OCI-LY1 (cell line): Measurements from ENCODE around the gene HOXC10.

Source experiments
- EZH2 ChIP-seq: fragments of 200-600 bp; sonication (generic), shearing (Covaris generic); IDR thresholded peaks from 2 replicates; pipeline ENCODE4 v1.8.0; 2017; ENCODE audit warnings: borderline replicate concordance, mixed run types, mild to moderate bottlenecking, antibody characterized with exemption, low read length, moderate library complexity, mixed read lengths
- TF ChIP-seq, protein P1 (sequence below): fragments of 200-600 bp; sonication (generic), shearing (Covaris generic); IDR thresholded peaks from 2 replicates; pipeline ENCODE4 v1.5.1; 2017; ENCODE audit warnings: mild to moderate bottlenecking, antibody characterized with exemption, low read length, moderate library complexity, mixed read lengths

GRCh38 chr12:54002278-54002914 lies 17.4 kb downstream of the HOXC10 start:
- TF ChIP-seq, protein P1, sequence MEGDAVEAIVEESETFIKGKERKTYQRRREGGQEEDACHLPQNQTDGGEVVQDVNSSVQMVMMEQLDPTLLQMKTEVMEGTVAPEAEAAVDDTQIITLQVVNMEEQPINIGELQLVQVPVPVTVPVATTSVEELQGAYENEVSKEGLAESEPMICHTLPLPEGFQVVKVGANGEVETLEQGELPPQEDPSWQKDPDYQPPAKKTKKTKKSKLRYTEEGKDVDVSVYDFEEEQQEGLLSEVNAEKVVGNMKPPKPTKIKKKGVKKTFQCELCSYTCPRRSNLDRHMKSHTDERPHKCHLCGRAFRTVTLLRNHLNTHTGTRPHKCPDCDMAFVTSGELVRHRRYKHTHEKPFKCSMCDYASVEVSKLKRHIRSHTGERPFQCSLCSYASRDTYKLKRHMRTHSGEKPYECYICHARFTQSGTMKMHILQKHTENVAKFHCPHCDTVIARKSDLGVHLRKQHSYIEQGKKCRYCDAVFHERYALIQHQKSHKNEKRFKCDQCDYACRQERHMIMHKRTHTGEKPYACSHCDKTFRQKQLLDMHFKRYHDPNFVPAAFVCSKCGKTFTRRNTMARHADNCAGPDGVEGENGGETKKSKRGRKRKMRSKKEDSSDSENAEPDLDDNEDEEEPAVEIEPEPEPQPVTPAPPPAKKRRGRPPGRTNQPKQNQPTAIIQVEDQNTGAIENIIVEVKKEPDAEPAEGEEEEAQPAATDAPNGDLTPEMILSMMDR: no peak
- no peak for TF ChIP-seq EZH2
